NCI-H2227 (cell line): ENCODE measurements around the gene DIO1.

Experiments
- DNase-seq: peaks from one replicate; lab custom pipeline; 2025; ENCODE audit not compliant: unreplicated experiment; lab: John Stamatoyannopoulos, UW

DIO1 gene

GRCh38 chr1:53892911-53893310 lies 1.1 kb upstream of the DIO1 start:
- DNase-seq = no peak

GRCh38 chr1:53894644-53895043 lies 657 bp downstream of the DIO1 start:
- no peak for DNase-seq

- DNase-seq = no peak
Observed at GRCh38 chr1:53895421-53895820, 1.4 kb downstream of the DIO1 start.

GRCh38 chr1:53896635-53897229 lies 2.7 kb downstream of the DIO1 start:
- no peak for DNase-seq

GRCh38 chr1:53899206-53899628 lies 5.2 kb downstream of the DIO1 start:
- no peak for DNase-seq

- no peak for DNase-seq
Observed at GRCh38 chr1:53899708-53900107, 5.7 kb downstream of the DIO1 start.

GRCh38 chr1:53902235-53903138 lies 8.5 kb downstream of the DIO1 start:
- DNase-seq = no peak

GRCh38 chr1:53905509-53905908 lies 11.5 kb downstream of the DIO1 start:
- DNase-seq = no peak

- no peak for DNase-seq
Observed at GRCh38 chr1:53906121-53906520, 12.1 kb downstream of the DIO1 start.

GRCh38 chr1:53909946-53910345 lies 16.0 kb downstream of the DIO1 start:
- DNase-seq = no peak

- DNase-seq = no peak
Observed at GRCh38 chr1:53911442-53911841, 17.5 kb downstream of the DIO1 start.

GRCh38 chr1:53913352-53914033 lies 19.5 kb downstream of the DIO1 start:
- peak; percentile 31 for DNase-seq

GRCh38 chr1:53918343-53918742 lies 24.4 kb downstream of the DIO1 start:
- peak; percentile 8 for DNase-seq

GRCh38 chr1:53919675-53920066 lies 25.7 kb downstream of the DIO1 start:
- DNase-seq = no peak

GRCh38 chr1:53927376-53927881 lies 33.4 kb downstream of the DIO1 start:
- DNase-seq = no peak

GRCh38 chr1:53929246-53929960 lies 35.4 kb downstream of the DIO1 start:
- no peak for DNase-seq

- no peak for DNase-seq
Observed at GRCh38 chr1:53930932-53931331, 36.9 kb downstream of the DIO1 start.

GRCh38 chr1:53931523-53931922 lies 37.5 kb downstream of the DIO1 start:
- no peak for DNase-seq

- DNase-seq = no peak
Observed at GRCh38 chr1:53934170-53934765, 40.3 kb downstream of the DIO1 start.

GRCh38 chr1:53936430-53936829 lies 42.4 kb downstream of the DIO1 start:
- no peak for DNase-seq
